GM12878 (cell line): Measurements from ENCODE around the gene CNN3. TPM values are rescaled to one million over a fixed set of nuclear protein-coding genes. Genes with fewer than 3 reads are reported as not detected.

Experiments used
- ATAC-seq: fragments of 200-7000 bp; cut with Tn5 transposase; 3 replicates; pipeline ENCODE4 v1.9.1; 2020; ENCODE audit warnings: mild to moderate bottlenecking, moderate library complexity
- BruUV-seq: library from RNA; stranded (reverse); fragments of 400-500 nt; replicated peaks from 2 replicates; lab custom pipeline; 2021; lab: Mats Ljungman, UMichigan
- CTCF ChIA-PET: fragments of 300-600 bp; sonication (Branson Sonifier 250); formaldehyde crosslinking; extraction: SDS; loops from one replicate; lab custom pipeline; 2021; ENCODE audit warnings: inconsistent platforms; lab: Yijun Ruan, JAX
- POLR2A ChIA-PET: fragments of 350-600 bp; formaldehyde crosslinking; extraction: SDS; loops from one replicate; lab custom pipeline; 2021; ENCODE audit warnings: inconsistent platforms; lab: Charles Lee
- RAD21 ChIA-PET: fragments of 300-600 bp; sonication (Branson Sonifier 250); formaldehyde crosslinking; loops from one replicate; lab custom pipeline; 2023; ENCODE audit warnings: antibody characterized with exemption; ENCODE audit not compliant: unreplicated experiment; lab: Charles Lee
- SMC1A ChIA-PET: fragments of 300-600 bp; sonication (Branson Sonifier 250); formaldehyde crosslinking; loops from one replicate; lab custom pipeline; 2023; ENCODE audit not compliant: unreplicated experiment, uncharacterized antibody; lab: Charles Lee
- DNase-seq: peaks from one replicate; pipeline ENCODE4 v3.0.0-alpha.2; 2011; ENCODE audit warnings: low read depth, low spot score
- FAIRE-seq: peaks from 3 replicates; lab custom pipeline; 2011; peaks lifted over from hg19 to GRCh38; lab: Jason Lieb, UNC
- H2AFZ ChIP-seq: 2 replicates; pipeline ENCODE4 v1.6.0; 2011; ENCODE audit warnings: low read depth, low read length, control low read depth; ENCODE audit not compliant: control insufficient read depth
- H3K27ac ChIP-seq: 2 replicates; pipeline ENCODE4 v1.5.1; 2011; ENCODE audit warnings: control low read depth; ENCODE audit not compliant: control insufficient read depth, insufficient read depth
- H3K27me3 ChIP-seq, 2 experiments: replicated peaks in 1 of 2; 2 replicates each; pipeline versions ENCODE4 v1.6.0 to v1.6.1; 2011; ENCODE audit warnings: low read length in 1 of 2; ENCODE audit not compliant: control insufficient read depth in 2 of 2, insufficient read depth in 2 of 2
- H3K36me3 ChIP-seq, 2 experiments: 2 replicates each; pipeline ENCODE4 v1.5.1; 2011; ENCODE audit warnings: low read length in 1 of 2; ENCODE audit not compliant: control insufficient read depth in 2 of 2, insufficient read depth in 2 of 2
- H3K4me1 ChIP-seq: 2 replicates; pipeline ENCODE4 v1.6.1; 2011; ENCODE audit warnings: mild to moderate bottlenecking, low read length, moderate library complexity, mixed read lengths; ENCODE audit not compliant: control insufficient read depth, insufficient read depth
- H3K4me2 ChIP-seq: 2 replicates; pipeline ENCODE4 v1.6.0; 2011; ENCODE audit warnings: control low read depth; ENCODE audit not compliant: control insufficient read depth, insufficient read depth
- H3K4me3 ChIP-seq: fragments of 200-600 bp; sonication (generic); 2 replicates; pipeline ENCODE4 v1.5.1; 2016
- H3K79me2 ChIP-seq: 2 replicates; pipeline ENCODE4 v1.6.0; 2011; ENCODE audit warnings: low read length; ENCODE audit not compliant: control insufficient read depth, insufficient read depth
- H3K9ac ChIP-seq: 2 replicates; pipeline ENCODE4 v1.8.0; 2011; ENCODE audit warnings: low read length, control low read depth, mixed read lengths; ENCODE audit not compliant: control insufficient read depth, insufficient read depth
- H3K9me3 ChIP-seq: replicated peaks from 3 replicates; pipeline ENCODE4 v1.5.1; 2011; ENCODE audit warnings: mild to moderate bottlenecking, low read length; ENCODE audit not compliant: control insufficient read depth, insufficient read depth
- H4K20me1 ChIP-seq: 2 replicates; pipeline ENCODE4 v1.6.0; 2011; ENCODE audit not compliant: control insufficient read depth, insufficient read depth
- CHD4 ChIP-seq: fragments of 200-600 bp; sonication (generic); IDR thresholded peaks from 2 replicates; pipeline ENCODE4 v1.6.1; 2016; ENCODE audit warnings: mild to moderate bottlenecking
- GATAD2B ChIP-seq: fragments of 450-650 bp; conservative IDR thresholded peaks from 2 replicates; pipeline ENCODE4 v1.6.1; 2017; ENCODE audit warnings: low read depth, mild to moderate bottlenecking, moderate library complexity
- WRNIP1 ChIP-seq: IDR thresholded peaks from 2 replicates; pipeline ENCODE4 v1.6.1; 2011; ENCODE audit warnings: low read depth, low read length, improper control_type of control experiment, borderline replicate concordance
- ZBTB11 ChIP-seq: fragments of 450-650 bp; formaldehyde crosslinking; IDR thresholded peaks from 2 replicates; pipeline ENCODE4 v1.5.0; 2022; ENCODE audit warnings: mild to moderate bottlenecking, missing genetic modification characterization
- WGBS: methylation state at CpG from one replicate; pipeline ENCODE4 v1.1.6; 2016; ENCODE audit warnings: low lambda C conversion rate; ENCODE audit not compliant: insufficient replicate concordance, insufficient coverage; ENCODE audit errors: missing lambda C conversion rate; 5-methylcytosine and 5-hydroxymethylcytosine counted together
- in situ Hi-C: fragments of 300-500 bp; cut with MboI; formaldehyde crosslinking; loops from 9 replicates; pipeline ENCODE4 v1.14.3; 2018; ENCODE audit warnings: mixed read lengths
- intact Hi-C: fragments of 100-400 bp; cut with micrococcal nuclease; formaldehyde crosslinking; loops from one replicate; pipeline ENCODE4 v1.14.2; 2022; ENCODE audit not compliant: unreplicated experiment
- polyA plus RNA-seq, 11 experiments: library from polyadenylated mRNA; depleted of rRNA in 4 of 11; unstranded in 6 of 11; stranded (reverse) in 5 of 11; fragments of >200 nt; fragmentation: Nextera tagmentation in 4 of 11; fragmentation: Illumina TruSeq in 1 of 11; extraction: Ambion mirVana in 4 of 11; extraction: Trizol in 1 of 11; gene quantifications; 1 replicate in 1 of 11; 2 replicates in 10 of 11; pipeline versions ENCODE4 v1.2.1 to v1.2.3, GENCODE V29; 2011 to 2016; ENCODE audit warnings: inconsistent platforms in 2 of 11, missing spikeins in 2 of 11, low read depth in 1 of 11
- total RNA-seq, 4 experiments: library from RNA; depleted of rRNA in 3 of 4; stranded (reverse); fragments of >200 nt in 3 of 4; fragmentation: Illumina TruSeq in 1 of 4; extraction: Trizol in 1 of 4; gene quantifications; 2 replicates each; pipeline versions ENCODE4 v1.2.1 to v1.2.3, GENCODE V29; 2013 to 2021
- TF ChIP-seq, protein P1 (sequence below): IDR thresholded peaks from 2 replicates; pipeline ENCODE4 v1.6.1; 2011; ENCODE audit warnings: borderline replicate concordance, low read depth, mild to moderate bottlenecking, moderate library complexity, low read length; ENCODE audit not compliant: insufficient read depth, poor library complexity, severe bottlenecking

The CNN3 gene
- total and polyA plus RNA-seq, 10 of the 15 experiments (the other 5 are each of a cell fraction or from before 2014, with no cell fraction given) = 0.20 to 48.4 (median 34.3) TPM

DNA sequence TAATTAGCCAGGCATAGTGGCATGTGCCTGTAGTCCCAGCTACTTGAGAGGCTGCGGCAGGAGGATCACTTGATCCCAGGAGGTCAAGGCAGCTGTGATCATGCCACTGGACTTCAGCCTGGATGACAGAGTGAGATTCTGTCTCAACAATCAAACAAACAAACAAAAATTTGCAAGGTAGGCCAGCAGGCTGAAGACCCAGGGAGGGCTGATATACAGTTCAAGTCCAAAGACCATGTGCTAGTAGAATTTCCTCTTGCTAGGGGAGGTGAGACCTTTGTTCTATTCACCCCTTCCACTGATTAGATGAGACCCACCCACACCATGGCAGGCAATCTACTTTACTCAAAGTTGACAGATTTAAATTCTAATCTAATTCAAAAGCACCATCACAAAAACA is 31.2 kb upstream of the CNN3 start (continued):
- no peak for TF ChIP-seq CHD4
- no peak for TF ChIP-seq WRNIP1
- TF ChIP-seq, protein P1, sequence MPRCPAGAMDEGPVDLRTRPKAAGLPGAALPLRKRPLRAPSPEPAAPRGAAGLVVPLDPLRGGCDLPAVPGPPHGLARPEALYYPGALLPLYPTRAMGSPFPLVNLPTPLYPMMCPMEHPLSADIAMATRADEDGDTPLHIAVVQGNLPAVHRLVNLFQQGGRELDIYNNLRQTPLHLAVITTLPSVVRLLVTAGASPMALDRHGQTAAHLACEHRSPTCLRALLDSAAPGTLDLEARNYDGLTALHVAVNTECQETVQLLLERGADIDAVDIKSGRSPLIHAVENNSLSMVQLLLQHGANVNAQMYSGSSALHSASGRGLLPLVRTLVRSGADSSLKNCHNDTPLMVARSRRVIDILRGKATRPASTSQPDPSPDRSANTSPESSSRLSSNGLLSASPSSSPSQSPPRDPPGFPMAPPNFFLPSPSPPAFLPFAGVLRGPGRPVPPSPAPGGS = no peak

GRCh38 chr1:94955767-94956632 is 29.1 kb upstream of the CNN3 start:
- ChIA-PET POLR2A (no interaction called here), SMC1A (no interaction called here)
- no peak overlapping the region for H2AFZ ChIP-seq
- H3K9me3 ChIP-seq = no peaks in the 10 kb centered on the region
- no TSS peak for BruUV-seq
- no peak overlapping the region for H3K27ac ChIP-seq
- no peak overlapping the region for H3K9ac ChIP-seq
- WGBS = 37% methylated on average over 6 of the region's 6 CpGs
- H3K27me3 ChIP-seq = no peaks in the 10 kb centered on the region
- TF ChIP-seq GATAD2B (no peak), ZBTB11 (CRISPR knock-in tag) (no peak)
- TF ChIP-seq, all 136 proteins: peak for 0
- H3K36me3 ChIP-seq = no peaks in the 10 kb centered on the region
- ATAC-seq (no peak), DNase-seq (no peak), FAIRE-seq (no peak)
- no peaks in the 10 kb centered on the region for H4K20me1 ChIP-seq
- ChIA-PET RAD21 (no interaction called here), CTCF (interaction anchor here (1.1 kb wide), 1 partner anchor 86 kb away, joined by 3 read pairs; no protein-coding TSS in a partner anchor)
- no peak overlapping the region for H3K4me3 ChIP-seq
- no peaks in the 10 kb centered on the region for H3K79me2 ChIP-seq
- no peaks in the 10 kb centered on the region for H3K4me1 ChIP-seq
- in situ Hi-C loops = no loop called here
- no peak overlapping the region for H3K4me2 ChIP-seq
- intact Hi-C loops = no loop called here
